Measurements from ENCODE around the gene RAB11FIP3. TPM values are rescaled to one million over a fixed set of nuclear protein-coding genes. Genes with fewer than 3 reads are reported as not detected.
A peak's percentile ranks its signal among the peaks of the same experiment; 100 is the strongest.

The RAB11FIP3 gene, protein sequence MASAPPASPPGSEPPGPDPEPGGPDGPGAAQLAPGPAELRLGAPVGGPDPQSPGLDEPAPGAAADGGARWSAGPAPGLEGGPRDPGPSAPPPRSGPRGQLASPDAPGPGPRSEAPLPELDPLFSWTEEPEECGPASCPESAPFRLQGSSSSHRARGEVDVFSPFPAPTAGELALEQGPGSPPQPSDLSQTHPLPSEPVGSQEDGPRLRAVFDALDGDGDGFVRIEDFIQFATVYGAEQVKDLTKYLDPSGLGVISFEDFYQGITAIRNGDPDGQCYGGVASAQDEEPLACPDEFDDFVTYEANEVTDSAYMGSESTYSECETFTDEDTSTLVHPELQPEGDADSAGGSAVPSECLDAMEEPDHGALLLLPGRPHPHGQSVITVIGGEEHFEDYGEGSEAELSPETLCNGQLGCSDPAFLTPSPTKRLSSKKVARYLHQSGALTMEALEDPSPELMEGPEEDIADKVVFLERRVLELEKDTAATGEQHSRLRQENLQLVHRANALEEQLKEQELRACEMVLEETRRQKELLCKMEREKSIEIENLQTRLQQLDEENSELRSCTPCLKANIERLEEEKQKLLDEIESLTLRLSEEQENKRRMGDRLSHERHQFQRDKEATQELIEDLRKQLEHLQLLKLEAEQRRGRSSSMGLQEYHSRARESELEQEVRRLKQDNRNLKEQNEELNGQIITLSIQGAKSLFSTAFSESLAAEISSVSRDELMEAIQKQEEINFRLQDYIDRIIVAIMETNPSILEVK
- total RNA-seq (2022) (26.6 and 33.7 TPM in 2 replicates), Bru-seq, nascent RNA (percentile 43 among the genes with signal in this experiment), BruChase-seq, experiment 1, labeled RNA remaining after a 6-hour chase (percentile 61 among the genes with signal in this experiment), BruChase-seq, experiment 2, labeled RNA remaining after a 2-hour chase (percentile 59 among the genes with signal in this experiment)
- long read RNA-seq, full-length matches to known transcripts, result 7 of 23 reads
- long read RNA-seq, partial matches to known transcripts, result 11 of 23 reads
- long read RNA-seq, other reads (novel, unspliced or antisense), result 5 of 23 reads

DNA sequence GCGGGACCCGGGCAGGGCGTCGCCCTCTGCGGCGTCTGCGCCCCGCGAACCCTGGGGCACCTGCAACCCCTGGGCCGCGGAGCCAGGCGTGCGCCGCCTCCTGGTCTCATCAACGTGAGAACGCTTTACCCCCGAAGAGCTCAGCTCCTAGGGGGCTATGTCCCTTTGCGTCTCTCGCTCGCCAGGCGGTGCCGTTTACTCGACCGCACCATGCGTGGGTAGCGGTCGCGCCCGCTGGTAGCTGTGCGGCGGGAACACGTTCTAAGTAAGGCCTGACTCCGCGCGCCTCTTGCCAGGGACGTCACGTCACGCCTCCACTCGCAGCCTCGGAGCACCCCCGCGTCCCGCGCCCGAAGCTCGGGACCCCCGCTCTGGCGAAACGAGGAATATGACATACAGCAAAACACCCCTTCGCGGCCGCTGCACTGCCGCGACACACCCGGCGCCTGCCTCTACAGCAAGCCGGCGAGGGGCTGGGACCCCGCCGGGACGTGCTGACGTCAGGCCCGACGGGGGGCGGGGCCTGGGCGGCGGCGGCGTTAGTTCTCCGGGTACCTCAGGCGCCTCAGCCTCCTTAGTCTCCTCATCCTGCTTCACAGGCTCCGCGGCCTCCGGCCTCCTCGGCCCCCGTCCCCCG, at the start of gene RAB11FIP3:
RAB11FIP3 (plus strand) TSS at position 568 of the 637 bp plus-strand sequence. CDS start 358 bp downstream, outside the sequence.
- DNase-seq, result peak; percentile 88
- CTCF ChIA-PET, result interaction anchor here (0.7 to 1.7 kb wide), 3 partner anchors 23 to 70 kb away, joined by 3 to 6 read pairs (median 4); no protein-coding TSS in a partner anchor
- BruUV-seq (replicated peaks), result no TSS peak
- Mint-ChIP-seq H3K27ac (ENCODE audit: unreplicated experiment) (peak within 1 kb of the TSS; percentile 25), H3K36me3 (ENCODE audit: insufficient read depth, unreplicated experiment) (peaks cover 20% of the 10 kb centered on the region), H3K27me3 (ENCODE audit: unreplicated experiment) (peaks cover 21% of the 10 kb centered on the region), H3K4me3 (ENCODE audit: low read depth, unreplicated experiment) (peak within 1 kb of the TSS; percentile 83), H3K9me3 (ENCODE audit: low read depth, unreplicated experiment) (no peaks in the 10 kb centered on the region), H3K4me1 (ENCODE audit: low read depth, unreplicated experiment) (peaks cover 14% of the 10 kb centered on the region)
- intact Hi-C loops (cut with micrococcal nuclease; ENCODE audit: unreplicated experiment), result no loop called here
- TF ChIP-seq, protein P1, sequence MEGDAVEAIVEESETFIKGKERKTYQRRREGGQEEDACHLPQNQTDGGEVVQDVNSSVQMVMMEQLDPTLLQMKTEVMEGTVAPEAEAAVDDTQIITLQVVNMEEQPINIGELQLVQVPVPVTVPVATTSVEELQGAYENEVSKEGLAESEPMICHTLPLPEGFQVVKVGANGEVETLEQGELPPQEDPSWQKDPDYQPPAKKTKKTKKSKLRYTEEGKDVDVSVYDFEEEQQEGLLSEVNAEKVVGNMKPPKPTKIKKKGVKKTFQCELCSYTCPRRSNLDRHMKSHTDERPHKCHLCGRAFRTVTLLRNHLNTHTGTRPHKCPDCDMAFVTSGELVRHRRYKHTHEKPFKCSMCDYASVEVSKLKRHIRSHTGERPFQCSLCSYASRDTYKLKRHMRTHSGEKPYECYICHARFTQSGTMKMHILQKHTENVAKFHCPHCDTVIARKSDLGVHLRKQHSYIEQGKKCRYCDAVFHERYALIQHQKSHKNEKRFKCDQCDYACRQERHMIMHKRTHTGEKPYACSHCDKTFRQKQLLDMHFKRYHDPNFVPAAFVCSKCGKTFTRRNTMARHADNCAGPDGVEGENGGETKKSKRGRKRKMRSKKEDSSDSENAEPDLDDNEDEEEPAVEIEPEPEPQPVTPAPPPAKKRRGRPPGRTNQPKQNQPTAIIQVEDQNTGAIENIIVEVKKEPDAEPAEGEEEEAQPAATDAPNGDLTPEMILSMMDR (IDR thresholded peaks at IDR 0.05; ENCODE audit: unreplicated experiment), result no peak

DNA sequence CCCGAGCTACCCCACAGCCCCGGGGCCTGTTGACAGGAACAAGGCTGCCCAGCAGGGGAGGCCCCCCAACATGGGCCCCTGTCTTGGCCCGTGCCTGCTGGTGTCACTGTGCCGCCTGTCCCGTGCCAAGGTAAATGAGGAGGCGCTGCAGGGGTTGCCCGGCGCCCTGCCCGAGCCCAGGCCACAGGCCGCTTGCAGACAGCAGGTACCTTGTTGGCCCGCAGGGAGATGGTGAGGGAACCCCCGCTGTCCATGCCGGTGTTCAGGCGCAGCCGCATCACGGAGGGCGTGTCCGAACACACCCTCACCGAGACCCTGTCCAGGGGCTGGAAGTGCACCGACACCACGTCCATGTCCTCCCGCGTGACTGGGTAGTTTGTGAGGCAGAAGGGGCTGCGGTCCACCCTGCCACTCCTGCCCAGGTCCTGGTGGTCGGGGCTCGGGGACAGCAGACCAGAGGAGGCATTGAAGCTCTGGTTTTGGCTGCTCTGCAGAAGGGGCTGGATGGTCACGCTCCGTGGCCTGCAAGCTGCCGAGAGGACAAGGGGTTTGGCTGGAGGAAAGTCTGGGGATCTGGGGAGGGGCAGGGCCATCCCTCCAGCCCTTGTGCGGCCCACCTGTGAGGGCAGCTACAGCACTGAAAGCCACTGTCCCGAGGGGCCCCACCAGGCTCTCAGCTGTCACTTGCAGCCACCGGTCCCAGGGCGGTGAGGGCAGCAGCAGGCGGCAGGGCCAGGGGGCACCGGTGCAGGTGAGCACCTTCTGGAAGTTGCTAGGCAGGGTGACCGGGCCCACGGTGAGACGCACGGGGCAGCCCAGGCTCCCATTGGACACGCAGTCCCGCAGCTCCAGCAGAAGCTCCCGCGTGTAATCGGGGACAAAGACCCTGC, 49.3 kb upstream of the RAB11FIP3 start:
- CTCF ChIA-PET, result no interaction called here
- no TSS peak for BruUV-seq (replicated peaks)

GRCh38 chr16:376817-377418, 48.5 kb upstream of the RAB11FIP3 start:
- no peak for DNase-seq
- H3K27me3 Mint-ChIP-seq (ENCODE audit: unreplicated experiment), result no peaks in the 10 kb centered on the region
- H3K4me3 Mint-ChIP-seq (ENCODE audit: low read depth, unreplicated experiment), result no peak overlapping the region
- no peaks in the 10 kb centered on the region for H3K9me3 Mint-ChIP-seq (ENCODE audit: low read depth, unreplicated experiment)
- no peak overlapping the region for H3K27ac Mint-ChIP-seq (ENCODE audit: unreplicated experiment)
- TSS peak; percentile 8 for BruUV-seq (replicated peaks)
- H3K4me1 Mint-ChIP-seq (ENCODE audit: low read depth, unreplicated experiment), result no peaks in the 10 kb centered on the region
- TF ChIP-seq, protein P1 (IDR thresholded peaks at IDR 0.05; ENCODE audit: unreplicated experiment), result no peak
- H3K36me3 Mint-ChIP-seq (ENCODE audit: insufficient read depth, unreplicated experiment), result peaks cover 37% of the 10 kb centered on the region
- CTCF ChIA-PET, result no interaction called here
- intact Hi-C loops (cut with micrococcal nuclease; ENCODE audit: unreplicated experiment), result no loop called here

More for the DNA sequence above, 49.3 kb upstream of the RAB11FIP3 start:
- no peak overlapping the region for H3K4me3 Mint-ChIP-seq (ENCODE audit: low read depth, unreplicated experiment)
- DNase-seq, result no peak
- TF ChIP-seq, protein P1 (IDR thresholded peaks at IDR 0.05; ENCODE audit: unreplicated experiment), result no peak
- H3K27ac Mint-ChIP-seq (ENCODE audit: unreplicated experiment), result no peak overlapping the region
- H3K27me3 Mint-ChIP-seq (ENCODE audit: unreplicated experiment), result no peaks in the 10 kb centered on the region
- H3K36me3 Mint-ChIP-seq (ENCODE audit: insufficient read depth, unreplicated experiment), result peaks cover 34% of the 10 kb centered on the region
- no peaks in the 10 kb centered on the region for H3K4me1 Mint-ChIP-seq (ENCODE audit: low read depth, unreplicated experiment)
- intact Hi-C loops (cut with micrococcal nuclease; ENCODE audit: unreplicated experiment), result no loop called here
- no peaks in the 10 kb centered on the region for H3K9me3 Mint-ChIP-seq (ENCODE audit: low read depth, unreplicated experiment)

Data from Calu3 (cell line).